Muscle of leg (tissue), 16 donors: ENCODE measurements around the gene TPD52L3. TPM values are rescaled to one million over a fixed set of nuclear protein-coding genes. Genes with fewer than 3 reads are reported as not detected.

Experiments used
- DNase-seq: peaks from one replicate; pipeline ENCODE4 v3.0.0; 2013
- H3K27ac ChIP-seq: one replicate; pipeline ENCODE4 v1.5.1; 2013; ENCODE audit warnings: mild to moderate bottlenecking, low read length, control low read depth
- H3K27me3 ChIP-seq: one replicate; pipeline ENCODE4 v1.6.1; 2013; ENCODE audit warnings: low read length; ENCODE audit not compliant: control insufficient read depth, insufficient read depth
- H3K36me3 ChIP-seq: one replicate; pipeline ENCODE4 v1.6.1; 2013; ENCODE audit warnings: low read length; ENCODE audit not compliant: control insufficient read depth, insufficient read depth
- H3K4me1 ChIP-seq: one replicate; pipeline ENCODE4 v1.6.1; 2013; ENCODE audit warnings: low read length; ENCODE audit not compliant: control insufficient read depth, insufficient read depth
- H3K4me3 ChIP-seq: one replicate; pipeline ENCODE4 v1.5.1; 2013; ENCODE audit warnings: low read length, control low read depth
- H3K9me3 ChIP-seq: replicated peaks from 2 replicates; pipeline ENCODE4 v1.6.1; 2013; ENCODE audit warnings: low read depth, low read length; ENCODE audit not compliant: control insufficient read depth
- WGBS: methylation state at CpG from one replicate; pipeline ENCODE4 v1.1.5; 2013; ENCODE audit warnings: missing lambda C conversion rate; ENCODE audit not compliant: insufficient coverage; 5-methylcytosine and 5-hydroxymethylcytosine counted together
- long read RNA-seq, 11 donors: transcript quantifications; one replicate each; lab custom pipeline, GENCODE V29; 2026
- polyA plus RNA-seq, 8 donors: library from polyadenylated mRNA; unstranded; fragments of 120-200 nt; gene quantifications; one replicate each; pipeline versions ENCODE4 v1.2.1 to v1.2.3, GENCODE V29; 2013; ENCODE audit warnings: inconsistent platforms in 1 of 8, low replicate concordance in 1 of 8; ENCODE audit not compliant: insufficient read length in 8 of 8, insufficient read depth in 1 of 8
- total RNA-seq: library from RNA; stranded (reverse); fragments of 120-200 nt; gene quantifications from one replicate; pipeline ENCODE4 v1.2.4, GENCODE V29; 2013

The TPD52L3 gene
- not detected for total RNA-seq
- not detected for polyA plus RNA-seq
- long read RNA-seq, donor 1 = 0 reads
- long read RNA-seq, donor 2 = 0 reads
- long read RNA-seq, donor 3 = 0 reads
- long read RNA-seq, donor 4 = 0 reads
- long read RNA-seq, donor 5 = 0 reads
- long read RNA-seq, donor 6 = 0 reads
- long read RNA-seq, donor 7 = 0 reads
- long read RNA-seq, donor 8 = 0 reads
- long read RNA-seq, donor 9 = 0 reads
- long read RNA-seq, donor 10 = 0 reads
- long read RNA-seq, donor 11 = 0 reads

GRCh38 chr9:6328103-6328502 lies at the start of gene TPD52L3:
TSS of gene TPD52L3 (plus strand) at chr9:6328375. CDS start at chr9:6328596, 221 bp downstream.
- Histone ChIP-seq H3K27ac (no peak within 1 kb of the TSS), H3K27me3 (no peaks in the 10 kb centered on the region), H3K36me3 (no peaks in the 10 kb centered on the region), H3K4me3 (no peak within 1 kb of the TSS), H3K9me3 (no peaks in the 10 kb centered on the region), H3K4me1 (no peaks in the 10 kb centered on the region)
- WGBS = 84% methylated on average over 14 of the region's 16 CpGs
- no peak for DNase-seq

GRCh38 chr9:6301858-6302257 lies 26.3 kb upstream of the TPD52L3 start:
- DNase-seq = no peak
- no peaks in the 10 kb centered on the region for H3K27me3 ChIP-seq
- no peaks in the 10 kb centered on the region for H3K9me3 ChIP-seq
- no peak overlapping the region for H3K4me3 ChIP-seq
- H3K27ac ChIP-seq = no peak overlapping the region
- no peaks in the 10 kb centered on the region for H3K36me3 ChIP-seq
- H3K4me1 ChIP-seq = no peaks in the 10 kb centered on the region
- no CpG with 5 or more reads among the region's 2 CpGs for WGBS

- no peaks in the 10 kb centered on the region for H3K4me1 ChIP-seq
These were observed 25.8 kb upstream of the TPD52L3 start for GRCh38 chr9:6302417-6302816.

GRCh38 chr9:6304232-6304631 lies 23.9 kb upstream of the TPD52L3 start:
- Histone ChIP-seq H3K4me1 (no peaks in the 10 kb centered on the region), H3K27ac (no peak overlapping the region), H3K4me3 (no peak overlapping the region), H3K27me3 (no peaks in the 10 kb centered on the region), H3K9me3 (no peaks in the 10 kb centered on the region), H3K36me3 (no peaks in the 10 kb centered on the region)
- no peak for DNase-seq

More at GRCh38 chr9:6302417-6302816, 25.8 kb upstream of the TPD52L3 start:
- H3K27me3 ChIP-seq = no peaks in the 10 kb centered on the region
- H3K9me3 ChIP-seq = no peaks in the 10 kb centered on the region
- H3K36me3 ChIP-seq = no peaks in the 10 kb centered on the region
- no peak for DNase-seq
- no peak overlapping the region for H3K4me3 ChIP-seq
- no peak overlapping the region for H3K27ac ChIP-seq

- no peak overlapping the region for H3K27ac ChIP-seq
These were observed 22.1 kb upstream of the TPD52L3 start for GRCh38 chr9:6305954-6306563.

GRCh38 chr9:6307551-6308096 lies 20.6 kb upstream of the TPD52L3 start:
- no peak for DNase-seq
- Histone ChIP-seq H3K36me3 (no peaks in the 10 kb centered on the region), H3K4me3 (no peak overlapping the region), H3K4me1 (no peaks in the 10 kb centered on the region), H3K27me3 (no peaks in the 10 kb centered on the region), H3K27ac (no peak overlapping the region), H3K9me3 (no peaks in the 10 kb centered on the region)
- no CpG with 5 or more reads among the region's 1 CpG for WGBS

More at GRCh38 chr9:6305954-6306563, 22.1 kb upstream of the TPD52L3 start:
- Histone ChIP-seq H3K36me3 (no peaks in the 10 kb centered on the region), H3K4me1 (no peaks in the 10 kb centered on the region), H3K9me3 (no peaks in the 10 kb centered on the region), H3K4me3 (no peak overlapping the region), H3K27me3 (no peaks in the 10 kb centered on the region)
- no CpG with 5 or more reads among the region's 2 CpGs for WGBS
- DNase-seq = peak; percentile 53

- Histone ChIP-seq H3K27ac (no peak overlapping the region), H3K4me3 (no peak overlapping the region), H3K4me1 (no peaks in the 10 kb centered on the region), H3K27me3 (no peaks in the 10 kb centered on the region), H3K9me3 (peaks cover 5% of the 10 kb centered on the region), H3K36me3 (no peaks in the 10 kb centered on the region)
- DNase-seq = no peak
- 100% methylated on average over 1 of the region's 4 CpGs for WGBS
These were observed 2.9 kb downstream of the TPD52L3 start for GRCh38 chr9:6330958-6331634.

GRCh38 chr9:6334305-6334704 lies 6.1 kb downstream of the TPD52L3 start:
- no peak for DNase-seq
- H3K9me3 ChIP-seq = peaks cover 5% of the 10 kb centered on the region

GRCh38 chr9:6348766-6349165 lies 20.6 kb downstream of the TPD52L3 start:
- no peak overlapping the region for H3K27ac ChIP-seq
- peaks cover 3% of the 10 kb centered on the region for H3K27me3 ChIP-seq
- no peak overlapping the region for H3K4me3 ChIP-seq
- no peaks in the 10 kb centered on the region for H3K4me1 ChIP-seq
- WGBS = no CpG with 5 or more reads among the region's 3 CpGs
- H3K9me3 ChIP-seq = no peaks in the 10 kb centered on the region
- DNase-seq = no peak
- H3K36me3 ChIP-seq = no peaks in the 10 kb centered on the region

More at GRCh38 chr9:6334305-6334704, 6.1 kb downstream of the TPD52L3 start:
- no peaks in the 10 kb centered on the region for H3K36me3 ChIP-seq
- H3K4me3 ChIP-seq = no peak overlapping the region
- H3K27ac ChIP-seq = no peak overlapping the region
- no peaks in the 10 kb centered on the region for H3K27me3 ChIP-seq
- H3K4me1 ChIP-seq = no peaks in the 10 kb centered on the region

- Histone ChIP-seq H3K9me3 (no peaks in the 10 kb centered on the region), H3K4me3 (no peak overlapping the region), H3K27me3 (peaks cover 3% of the 10 kb centered on the region), H3K27ac (no peak overlapping the region), H3K36me3 (no peaks in the 10 kb centered on the region), H3K4me1 (no peaks in the 10 kb centered on the region)
- DNase-seq = no peak
These were observed 23.6 kb downstream of the TPD52L3 start for GRCh38 chr9:6351737-6352136.
